HG02571 (cell line): ENCODE data around the gene THTPA.
"Not testable (repeated sequence)": the region's sequence is repeated elsewhere in the genome, so short reads cannot be mapped to it uniquely, and the experiment has no call there.

Experiments
- ATAC-seq: cut with Tn5 transposase; IDR thresholded peaks from one replicate; pipeline ENCODE4 v1.9.1; 2021; ENCODE audit warnings: mild to moderate bottlenecking, moderate library complexity; ENCODE audit not compliant: unreplicated experiment

The THTPA gene

GRCh38 chr14:23609001-23609400, 52.9 kb downstream of the THTPA start:
- ATAC-seq, result no peak

DNA sequence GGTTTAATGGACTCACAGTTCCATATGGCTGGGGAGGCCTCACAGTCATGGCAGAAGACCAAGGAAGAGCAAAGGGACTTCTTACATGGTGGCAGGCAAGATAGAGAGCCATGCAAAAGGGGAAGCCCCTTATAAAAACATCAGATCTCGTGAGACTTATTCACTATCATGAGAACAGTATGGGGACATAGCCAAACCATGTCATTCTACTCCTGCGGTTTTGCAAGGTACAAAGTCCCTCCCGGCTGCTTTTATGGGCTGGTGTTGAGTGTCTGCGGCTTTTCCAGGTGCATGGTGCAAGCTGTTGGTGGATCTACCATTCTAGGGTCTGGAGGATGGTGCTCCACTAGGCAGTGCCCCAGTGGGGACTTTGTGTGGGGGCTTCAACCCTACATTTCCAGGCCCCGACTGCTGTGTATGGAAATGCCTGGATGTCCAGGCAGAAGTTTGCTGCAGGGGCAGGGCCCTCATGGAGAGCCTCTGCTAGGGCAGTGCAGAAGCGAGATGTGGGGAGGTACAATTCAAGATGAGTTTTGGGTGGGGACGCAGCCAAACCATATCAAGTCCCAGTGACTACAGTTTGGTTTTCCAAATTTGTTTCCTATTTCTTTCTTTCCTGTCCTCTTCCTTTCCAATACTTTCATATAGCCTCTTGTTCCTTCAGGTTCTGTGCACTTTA, 53.5 kb downstream of the THTPA start:
- ATAC-seq, result not testable (repeated sequence)
